ENCODE data around the gene SPIB.
"Not testable (repeated sequence)": the region's sequence is repeated elsewhere in the genome, so short reads cannot be mapped to it uniquely, and the experiment has no call there.

SPIB gene

DNA sequence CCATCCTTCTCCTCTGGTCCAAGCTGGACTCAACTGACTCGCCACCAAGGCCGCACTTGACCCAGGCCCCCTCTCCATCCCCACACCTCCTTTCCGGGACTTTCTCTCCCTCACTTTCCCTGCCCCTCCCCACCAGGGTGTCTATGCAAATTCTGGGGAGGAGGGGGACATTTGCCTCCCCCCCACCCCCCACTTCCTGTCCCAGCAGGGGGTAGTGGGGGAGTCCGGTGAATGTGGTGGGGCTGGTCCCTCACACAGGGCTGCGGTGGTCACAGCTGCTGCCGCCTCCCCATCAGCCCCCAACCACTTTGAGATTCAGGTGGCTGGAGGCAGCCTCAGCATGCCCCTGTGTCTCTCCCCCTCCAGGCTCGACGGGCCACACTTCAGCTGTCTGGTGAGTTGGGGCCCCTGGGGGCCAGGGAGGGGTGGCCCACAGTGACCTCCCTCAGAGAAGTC lies 870 bp downstream of the SPIB start:
- DNase-seq, result no peak

- no peak for DNase-seq
These were observed 1.4 kb downstream of the SPIB start for GRCh38 chr19:50420127-50420526.

DNA sequence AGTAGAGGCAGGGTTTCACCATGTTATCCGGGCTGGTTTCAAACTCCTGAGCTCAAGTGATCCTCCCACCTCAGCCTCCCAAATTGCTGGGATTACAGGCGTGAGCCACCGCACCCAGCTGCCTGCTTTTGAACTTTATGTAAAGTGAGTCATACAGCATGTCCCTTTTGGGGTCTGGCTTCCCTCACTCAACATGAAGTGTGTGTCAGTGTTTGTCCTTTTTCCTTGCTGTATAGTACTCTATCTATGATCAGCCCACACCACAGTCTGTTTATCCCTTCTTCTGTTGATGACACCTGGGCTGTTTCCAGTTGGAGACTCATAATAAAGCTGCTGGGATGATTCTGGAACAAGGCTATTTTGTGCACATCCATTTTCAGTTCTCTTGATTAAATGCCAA lies 2.1 kb downstream of the SPIB start:
- DNase-seq, result no peak

GRCh38 chr19:50422397-50423278 lies 3.9 kb downstream of the SPIB start:
- DNase-seq, result no peak

DNA sequence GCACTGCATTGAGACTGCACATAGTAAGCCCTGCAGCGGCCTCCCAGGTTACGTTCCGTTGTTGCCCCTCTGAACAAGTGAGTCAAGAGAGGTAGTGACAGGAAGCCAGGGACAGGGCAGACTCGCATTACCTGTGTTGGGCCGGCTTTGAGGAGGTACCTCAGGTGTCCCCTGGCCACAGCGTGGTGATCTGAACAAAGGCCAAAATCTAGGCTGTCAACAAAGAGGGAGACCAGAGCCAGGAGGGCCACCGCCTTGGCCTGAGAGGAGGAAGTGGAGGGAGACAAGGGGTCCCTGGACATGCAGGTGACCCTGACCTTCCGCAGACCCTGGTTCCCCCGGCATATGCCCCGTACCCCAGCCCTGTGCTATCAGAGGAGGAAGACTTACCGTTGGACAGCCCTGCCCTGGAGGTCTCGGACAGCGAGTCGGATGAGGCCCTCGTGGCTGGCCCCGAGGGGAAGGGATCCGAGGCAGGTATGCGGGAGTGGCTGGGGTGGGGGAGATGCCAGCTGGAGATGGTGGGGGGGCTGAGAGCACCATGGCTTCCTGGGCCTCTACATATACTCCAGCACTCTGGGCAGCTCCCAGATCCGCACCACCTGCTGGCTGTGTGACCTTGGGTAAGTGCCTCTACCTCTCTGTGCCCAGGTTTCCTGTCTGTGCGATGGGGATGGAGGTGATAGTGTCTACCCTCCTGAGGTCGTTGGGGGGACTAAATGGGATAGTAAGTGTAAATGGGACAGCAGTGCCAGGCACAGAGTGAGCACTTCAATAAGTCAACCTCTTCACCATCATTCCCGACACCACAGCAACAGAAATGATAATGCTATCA lies 4.8 kb downstream of the SPIB start:
- no peak for DNase-seq

GRCh38 chr19:50425581-50425980 lies 6.8 kb downstream of the SPIB start:
- no peak for DNase-seq

- DNase-seq, result no peak
These were observed 8.7 kb downstream of the SPIB start for GRCh38 chr19:50427318-50427925.

DNA sequence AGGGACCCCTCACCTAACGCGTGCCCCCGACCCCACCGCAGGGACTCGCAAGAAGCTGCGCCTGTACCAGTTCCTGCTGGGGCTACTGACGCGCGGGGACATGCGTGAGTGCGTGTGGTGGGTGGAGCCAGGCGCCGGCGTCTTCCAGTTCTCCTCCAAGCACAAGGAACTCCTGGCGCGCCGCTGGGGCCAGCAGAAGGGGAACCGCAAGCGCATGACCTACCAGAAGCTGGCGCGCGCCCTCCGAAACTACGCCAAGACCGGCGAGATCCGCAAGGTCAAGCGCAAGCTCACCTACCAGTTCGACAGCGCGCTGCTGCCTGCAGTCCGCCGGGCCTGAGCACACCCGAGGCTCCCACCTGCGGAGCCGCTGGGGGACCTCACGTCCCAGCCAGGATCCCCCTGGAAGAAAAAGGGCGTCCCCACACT lies 9.3 kb downstream of the SPIB start:
- DNase-seq, result peak; percentile 92 to 97

DNA sequence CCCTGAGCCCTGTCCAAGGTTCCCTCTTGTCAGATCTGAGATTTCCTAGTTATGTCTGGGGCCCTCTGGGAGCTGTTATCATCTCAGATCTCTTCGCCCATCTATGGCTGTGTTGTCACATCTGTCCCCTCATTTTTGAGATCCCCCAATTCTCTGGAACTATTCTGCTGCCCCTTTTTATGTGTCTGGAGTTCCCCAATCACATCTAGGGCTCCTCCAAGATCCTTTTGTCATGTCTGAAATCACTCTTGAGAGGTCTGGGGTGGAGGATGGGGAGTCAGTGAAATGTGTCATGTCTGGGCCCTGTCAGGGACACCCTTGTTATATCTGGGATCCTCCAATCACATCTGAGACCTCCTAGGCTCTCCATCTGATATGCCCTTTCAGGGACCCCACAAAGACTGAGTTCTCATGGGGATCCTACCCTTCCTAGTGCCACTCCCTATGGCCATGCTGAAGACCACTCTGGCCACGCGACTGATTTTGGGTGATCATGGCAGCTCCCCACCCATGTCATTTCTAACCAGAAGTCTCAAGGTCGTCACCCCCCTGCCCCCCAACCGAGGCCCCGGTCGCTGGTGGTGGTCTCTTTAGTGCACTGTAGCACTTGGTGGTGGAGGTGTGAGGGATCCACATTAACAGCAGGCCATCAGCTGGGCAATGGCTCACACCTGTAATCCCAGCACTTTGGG lies 10.2 kb downstream of the SPIB start:
- no peak for DNase-seq

- no peak for DNase-seq
These were observed 12.2 kb downstream of the SPIB start for GRCh38 chr19:50430888-50431342.

DNA sequence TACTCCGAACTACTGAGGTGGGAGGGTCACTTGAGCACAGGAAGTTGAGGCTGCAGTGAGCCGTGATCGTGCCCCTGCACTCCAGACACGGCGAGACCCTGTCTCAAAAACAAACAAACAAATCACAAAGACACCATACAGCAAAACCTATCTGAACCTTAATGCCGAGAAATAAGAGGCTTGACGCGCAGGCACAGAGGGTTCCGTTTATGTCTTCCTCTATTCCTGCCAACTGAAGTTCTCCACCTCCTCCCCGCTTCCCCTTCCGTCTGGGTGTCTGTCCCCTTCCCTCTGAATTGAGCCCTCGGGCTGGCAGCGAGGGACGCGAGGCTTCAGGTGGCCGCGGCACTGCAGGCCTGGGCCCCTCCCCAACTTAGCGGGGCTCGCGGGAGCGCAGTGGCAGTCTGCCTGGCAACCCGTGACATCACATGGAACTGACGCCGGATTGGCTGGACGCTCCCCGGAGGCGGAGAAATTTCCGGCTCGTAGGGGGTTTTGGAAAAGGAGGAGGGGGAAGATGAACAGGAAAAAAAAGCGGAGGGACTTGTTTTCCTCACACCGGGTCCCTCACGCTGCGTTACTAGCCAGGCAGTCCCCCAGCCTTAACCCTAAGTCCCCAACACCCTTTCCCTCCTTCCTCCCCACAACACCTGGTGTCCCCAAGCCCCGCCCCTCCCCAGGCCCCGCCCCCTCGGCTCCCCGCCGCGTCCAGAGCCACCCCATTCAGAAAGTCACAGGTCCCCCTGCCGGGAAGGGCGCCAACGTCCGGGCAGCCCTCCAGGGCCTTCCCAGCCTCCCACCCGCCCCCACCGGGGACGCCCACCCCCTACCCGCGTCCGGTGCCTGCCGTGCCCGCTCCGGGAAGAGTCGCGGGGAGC lies 12.8 kb downstream of the SPIB start:
- DNase-seq, result peak; percentile 83 to 85

- no peak for DNase-seq
These were observed 13.7 kb downstream of the SPIB start, which contains the start of gene MYBPC2 for GRCh38 chr19:50432221-50433028. TSS of gene MYBPC2 (plus strand) at chr19:50432892. CDS start at chr19:50432954, 62 bp downstream.

DNA sequence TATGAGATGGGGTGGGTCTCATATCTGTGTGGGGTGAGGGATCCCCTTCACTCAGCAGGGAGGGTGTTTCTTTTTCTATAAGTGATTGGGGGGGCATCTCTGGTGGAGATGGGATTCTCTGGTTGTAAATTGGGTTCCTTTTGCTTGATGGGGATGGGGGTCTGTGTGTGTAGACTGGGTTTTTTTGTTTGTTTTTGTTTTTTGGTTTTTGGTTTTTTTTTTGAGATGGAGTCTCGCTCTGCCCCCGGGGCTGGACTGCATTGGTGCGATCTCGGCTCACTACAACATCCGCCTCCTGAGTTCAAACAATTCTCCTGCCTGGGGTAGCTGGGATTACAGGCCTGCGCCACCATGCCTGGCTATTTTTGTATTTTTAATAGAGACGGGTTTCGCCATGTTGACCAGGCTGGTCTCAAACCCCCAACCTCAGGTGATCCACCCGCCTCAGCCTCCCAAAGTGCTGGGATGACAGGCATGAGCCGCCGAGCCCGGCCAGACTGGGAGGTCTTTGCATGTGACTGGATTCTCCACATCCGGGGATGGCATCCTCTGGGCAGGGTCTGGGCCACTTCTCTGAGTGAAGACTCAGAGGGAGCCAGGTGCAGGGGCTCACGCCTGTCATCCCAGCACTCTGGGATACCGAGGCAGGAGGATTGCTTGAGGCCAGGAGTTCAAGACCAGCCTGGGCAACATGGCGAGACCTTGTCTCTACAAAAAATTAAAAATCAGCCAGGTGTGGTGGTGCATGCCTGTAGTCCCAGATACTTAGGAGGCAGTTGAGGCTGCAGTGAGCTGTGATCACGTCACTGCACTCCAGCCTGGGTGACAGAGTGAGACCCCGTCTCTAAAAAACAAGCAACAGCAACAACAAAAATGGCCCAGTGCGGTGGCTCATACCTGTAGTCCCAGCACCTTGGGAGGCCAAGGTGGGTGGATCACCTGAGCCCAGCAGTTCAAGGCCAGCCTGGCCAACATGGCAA lies 14.8 kb downstream of the SPIB start:
- no peak for DNase-seq

- no peak for DNase-seq
These were observed 15.8 kb downstream of the SPIB start for GRCh38 chr19:50434525-50434924.

DNA sequence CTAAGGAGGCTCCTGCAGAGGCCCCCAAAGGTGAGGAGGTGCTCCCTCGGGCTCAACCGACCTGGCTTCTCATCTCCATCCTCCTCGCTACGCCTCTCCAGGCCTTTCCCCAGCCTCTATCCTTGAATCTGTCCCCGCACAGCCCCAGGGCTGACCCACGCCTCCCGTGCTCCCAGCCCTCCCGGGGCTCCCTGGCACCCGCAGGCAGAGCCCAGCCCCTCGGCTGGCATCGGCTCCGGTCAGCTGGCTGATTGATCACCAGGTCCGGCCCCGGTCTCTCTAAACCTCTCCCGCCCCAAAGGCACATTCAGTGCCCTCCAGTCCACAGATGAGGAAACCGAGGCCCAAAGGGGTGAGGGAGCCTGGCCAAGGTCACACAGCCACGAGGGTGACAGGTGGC lies 16.5 kb downstream of the SPIB start:
- no peak for DNase-seq

- no peak for DNase-seq
These were observed 16.9 kb downstream of the SPIB start for GRCh38 chr19:50435627-50436026.

DNA sequence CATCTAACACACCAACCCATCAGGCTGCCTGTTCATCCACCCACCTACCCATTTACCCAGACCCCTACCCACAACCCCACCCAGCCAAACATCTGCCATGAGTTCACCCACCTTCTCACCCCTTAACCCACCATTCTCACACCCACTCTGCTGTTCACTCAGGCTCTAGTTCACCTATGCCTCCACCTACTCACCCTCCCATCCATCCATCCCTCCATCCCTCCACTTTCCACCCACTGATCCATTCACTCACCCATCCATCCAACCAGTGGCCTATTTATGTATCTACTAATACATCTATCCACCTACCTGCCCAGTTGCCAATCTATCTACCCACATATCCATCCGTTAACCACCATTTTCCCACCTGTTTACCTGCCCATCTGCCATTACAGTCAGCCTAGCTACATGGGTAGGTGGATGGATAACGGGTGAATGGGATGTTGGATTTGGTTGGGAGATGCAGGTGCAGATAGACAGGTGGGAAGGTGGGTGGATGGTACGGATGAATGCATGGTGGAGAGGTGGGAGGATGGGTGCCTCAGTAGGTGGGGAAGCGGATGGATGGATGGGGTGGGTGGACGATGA lies 19.2 kb downstream of the SPIB start:
- no peak for DNase-seq

DNA sequence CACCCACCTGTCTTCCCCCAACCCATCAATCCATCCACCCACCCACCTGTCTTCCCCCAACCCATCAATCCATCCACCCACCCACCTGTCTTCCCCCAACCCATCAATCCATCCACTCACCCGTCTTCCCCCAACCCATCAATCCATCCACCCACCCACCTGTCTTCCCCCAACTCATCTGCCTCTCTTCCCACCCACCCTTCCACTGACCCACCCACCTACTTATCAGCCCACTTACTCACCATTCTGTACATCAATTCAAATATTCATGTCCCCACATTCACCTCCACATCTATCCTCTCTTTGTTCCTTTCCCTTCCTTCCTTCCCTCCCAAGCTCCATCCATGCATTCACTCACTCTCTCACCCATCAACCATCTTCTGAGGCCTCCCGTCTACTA lies 20.4 kb downstream of the SPIB start:
- DNase-seq, result not testable (repeated sequence)

DNA sequence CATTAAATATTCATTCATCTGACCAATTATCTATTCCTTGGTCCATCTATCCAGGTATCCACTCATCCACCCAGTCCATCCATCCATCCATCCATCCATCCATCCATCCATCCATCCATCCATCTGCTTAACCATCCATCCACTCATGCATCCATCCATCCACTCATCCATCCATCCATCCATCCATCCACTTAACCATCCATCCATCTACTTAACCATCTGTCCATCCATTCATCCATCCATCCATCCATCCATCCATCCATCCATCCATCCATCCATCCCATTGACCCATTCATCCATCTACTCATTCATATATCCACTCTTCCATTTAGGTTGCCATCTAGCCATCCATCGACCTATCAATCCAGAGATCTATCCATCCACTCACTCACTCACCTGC lies 25.3 kb downstream of the SPIB start:
- DNase-seq, result no peak
